ENCODE measurements around the gene RALGAPA2. TPM values are rescaled to one million over a fixed set of nuclear protein-coding genes. Genes with fewer than 3 reads are reported as not detected.

The RALGAPA2 gene
- total RNA-seq, 1 experiment from 2014 or later: 10.8 TPM

DNA sequence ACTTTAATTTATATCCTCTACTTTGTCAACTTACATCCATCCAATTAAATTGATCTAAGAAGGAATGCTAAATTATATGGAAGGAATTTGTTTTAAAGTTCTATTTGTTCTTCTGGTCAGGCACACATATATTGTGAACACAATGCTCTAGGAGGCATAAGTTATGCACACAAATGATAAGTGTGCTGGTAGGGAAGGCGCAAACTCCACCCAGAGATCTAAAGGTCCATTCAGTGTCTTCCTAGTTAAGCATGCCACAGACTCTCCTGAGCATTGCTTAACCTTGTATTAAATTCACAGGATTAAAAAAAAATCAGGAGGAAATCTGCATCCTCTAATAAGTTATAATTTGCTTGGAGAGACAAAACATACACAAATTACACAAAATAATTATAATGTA lies 127.3 kb downstream of the RALGAPA2 start (continued):
- TF ChIP-seq CTCF (IDR thresholded peaks at IDR 0.05 in 2 of 3, conservative IDR thresholded peaks at IDR 0.05 in 1 of 3; ENCODE audit: borderline replicate concordance in 1 of 3, insufficient read depth in 1 of 3, low read depth in 2 of 3, low read length in 2 of 3): no peak
- no peak for TF ChIP-seq REST (IDR thresholded peaks at IDR 0.05; ENCODE audit: low read depth)
- TF ChIP-seq POLR2A (IDR thresholded peaks at IDR 0.05; ENCODE audit: borderline replicate concordance, extremely low read depth, insufficient read depth, insufficient read length): no peak
- TF ChIP-seq, protein P1, sequence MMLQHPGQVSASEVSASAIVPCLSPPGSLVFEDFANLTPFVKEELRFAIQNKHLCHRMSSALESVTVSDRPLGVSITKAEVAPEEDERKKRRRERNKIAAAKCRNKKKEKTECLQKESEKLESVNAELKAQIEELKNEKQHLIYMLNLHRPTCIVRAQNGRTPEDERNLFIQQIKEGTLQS (IDR thresholded peaks at IDR 0.05): no peak
- no peak for TF ChIP-seq ZNF274 (IDR thresholded peaks at IDR 0.05; ENCODE audit: low read depth, low read length)
- no peak for TF ChIP-seq CEBPB (IDR thresholded peaks at IDR 0.05; ENCODE audit: low read depth)
- TF ChIP-seq SP1 (IDR thresholded peaks at IDR 0.05; ENCODE audit: low read depth): no peak
- TF ChIP-seq EGR1 (IDR thresholded peaks at IDR 0.05; ENCODE audit: low read depth): no peak

GRCh38 chr20:20582734-20583133 lies 129.7 kb downstream of the RALGAPA2 start:
- Histone ChIP-seq H3K36me3 (ENCODE audit: control insufficient read depth in 1 of 2, insufficient read depth in 2 of 2, low read length in 2 of 2) (peaks cover 0 to 6% of the 10 kb centered on the region in 2 experiments; a peak in 1 of 4 replicates), H4K20me1 (ENCODE audit: insufficient read depth) (no peaks in the 10 kb centered on the region), H3K4me2 (ENCODE audit: low read length) (no peak overlapping the region), H3K9ac (ENCODE audit: low read length) (no peak overlapping the region), H3K79me2 (ENCODE audit: insufficient read depth, low read length) (no peaks in the 10 kb centered on the region), H3K4me3 (replicated peaks in 1 of 2; ENCODE audit: low read depth in 1 of 2, low read length in 2 of 2) (no peak overlapping the region), H3K27me3 (ENCODE audit: insufficient read depth, low read length) (no peaks in the 10 kb centered on the region), H3K4me1 (ENCODE audit: control insufficient read depth in 1 of 2, insufficient read depth in 2 of 2, low read length in 2 of 2) (no peaks in the 10 kb centered on the region), H3K9me3 (ENCODE audit: control insufficient read depth in 1 of 2, insufficient read depth in 1 of 2, low read depth in 1 of 2, low read length in 2 of 2) (no peaks in the 10 kb centered on the region), H2AFZ (ENCODE audit: low read depth, low read length, poor library complexity, severe bottlenecking) (no peak overlapping the region), H3K9me2 (ENCODE audit: insufficient read depth) (no peaks in the 10 kb centered on the region), H3K27ac (ENCODE audit: low read depth, low read length) (no peak overlapping the region)
- ChIA-PET RAD21 (ENCODE audit: low non-redundant PET in 1 of 2, low total read pairs in 2 of 2, uncharacterized antibody in 2 of 2, unreplicated experiment in 2 of 2) (no interaction called here), POLR2A (no interaction called here), CTCF (no interaction called here)
- no peak for ATAC-seq
- intact Hi-C loops (cut with micrococcal nuclease): no loop called here
- no peak for DNase-seq (ENCODE audit: low read depth, low spot score)
- no TSS peak for BruUV-seq (replicated peaks)
- TF ChIP-seq SP1 (IDR thresholded peaks at IDR 0.05; ENCODE audit: low read depth): no peak
- no peak for TF ChIP-seq ZNF274 (IDR thresholded peaks at IDR 0.05; ENCODE audit: low read depth, low read length)
- no peak for TF ChIP-seq CBX3 (IDR thresholded peaks at IDR 0.05; ENCODE audit: low read depth)
- TF ChIP-seq POLR2A (IDR thresholded peaks at IDR 0.05; ENCODE audit: borderline replicate concordance, extremely low read depth, insufficient read depth, insufficient read length): no peak
- TF ChIP-seq SRF (IDR thresholded peaks at IDR 0.05; ENCODE audit: low read depth): no peak
- TF ChIP-seq ZFX (IDR thresholded peaks at IDR 0.05): no peak
- TF ChIP-seq EZH2phosphoT487 (IDR thresholded peaks at IDR 0.05; ENCODE audit: borderline replicate concordance): no peak
- no peak for TF ChIP-seq FOSL1 (IDR thresholded peaks at IDR 0.05; ENCODE audit: low read depth)
- no peak for TF ChIP-seq CEBPB (IDR thresholded peaks at IDR 0.05; ENCODE audit: low read depth)
- TF ChIP-seq YY1 (IDR thresholded peaks at IDR 0.05; ENCODE audit: extremely low read depth, insufficient replicate concordance, low read depth, low read length): no peak
- TF ChIP-seq TCF7L2 (IDR thresholded peaks at IDR 0.05; ENCODE audit: borderline replicate concordance, extremely low read depth, insufficient read depth, insufficient read length): no peak
- TF ChIP-seq JUND (IDR thresholded peaks at IDR 0.05): no peak
- TF ChIP-seq RAD21 (IDR thresholded peaks at IDR 0.05; ENCODE audit: low read depth): no peak
- no peak for TF ChIP-seq CTCF (IDR thresholded peaks at IDR 0.05 in 2 of 3, conservative IDR thresholded peaks at IDR 0.05 in 1 of 3; ENCODE audit: borderline replicate concordance in 1 of 3, insufficient read depth in 1 of 3, low read depth in 2 of 3, low read length in 2 of 3)

Data from HCT116 (cell line).